DMS53 treated with DMSO at 0.1 percent for 48 hours (cell line): ENCODE measurements around the gene TNFAIP1.

Source experiments
- DNase-seq: peaks from one replicate; lab custom pipeline; 2025; ENCODE audit not compliant: unreplicated experiment; lab: John Stamatoyannopoulos, UW

Gene TNFAIP1

DNA sequence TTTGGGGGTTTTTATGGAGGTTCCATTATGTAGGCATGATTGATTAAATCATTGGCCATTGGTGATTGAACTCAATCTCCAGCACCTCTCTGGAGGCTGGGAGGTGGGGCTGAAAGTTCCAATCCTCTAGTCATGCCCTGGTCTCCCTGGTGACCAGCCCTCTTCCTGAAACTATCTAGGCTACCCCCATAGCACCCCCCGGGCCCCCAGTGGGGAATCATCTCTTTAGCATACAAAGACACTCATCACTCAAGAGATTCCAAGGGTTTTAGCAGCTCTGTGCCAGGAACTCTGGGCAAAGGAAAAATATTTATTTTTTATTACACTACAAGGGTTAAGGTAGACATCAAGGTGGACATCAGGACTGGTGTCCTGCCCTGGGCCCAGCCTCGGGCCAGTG is 59.9 kb downstream of the TNFAIP1 start:
- DNase-seq = no peak

DNA sequence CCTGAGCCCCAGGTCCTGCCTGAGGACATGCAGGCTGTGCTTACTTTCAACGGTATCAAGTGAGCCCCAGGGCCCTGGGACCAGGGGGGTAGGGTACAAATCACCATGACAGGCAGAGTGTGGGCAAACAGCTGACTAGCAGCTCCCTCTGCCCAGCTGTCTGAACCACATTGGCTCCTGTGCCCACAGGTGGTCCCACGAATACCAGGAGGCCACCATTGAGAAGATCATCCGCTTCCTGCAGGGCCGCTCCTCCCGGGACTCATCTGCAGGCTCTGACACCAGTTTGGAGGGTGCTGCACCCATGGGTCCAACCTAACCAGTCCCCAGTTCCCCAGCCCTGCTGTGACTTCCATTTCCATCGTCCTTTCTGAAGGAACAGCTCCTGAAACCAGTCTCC is 60.4 kb downstream of the TNFAIP1 start:
- DNase-seq = no peak
